Effector CD8-positive, alpha-beta T cell (primary cell): ENCODE results near the gene STK39.

Source experiments
- DNase-seq: peaks from one replicate; lab custom pipeline; 2025; lab: John Stamatoyannopoulos, UW

STK39 gene

GRCh38 chr2:168159754-168160585 is 87.4 kb downstream of the STK39 start:
- DNase-seq, result no peak

- no peak for DNase-seq
Observed at GRCh38 chr2:168158586-168158985, 88.8 kb downstream of the STK39 start.

GRCh38 chr2:168157926-168158325 is 89.5 kb downstream of the STK39 start:
- DNase-seq, result no peak

GRCh38 chr2:168157070-168157469 is 90.3 kb downstream of the STK39 start:
- DNase-seq, result no peak

GRCh38 chr2:168156661-168157060 is 90.7 kb downstream of the STK39 start:
- no peak for DNase-seq

GRCh38 chr2:168155680-168156079 is 91.7 kb downstream of the STK39 start:
- DNase-seq, result no peak

- DNase-seq, result no peak
Observed at GRCh38 chr2:168155046-168155445, 92.3 kb downstream of the STK39 start.

- DNase-seq, result no peak
Observed at GRCh38 chr2:168152902-168153530, 94.4 kb downstream of the STK39 start.

- DNase-seq, result no peak
Observed at GRCh38 chr2:168149986-168150385, 97.4 kb downstream of the STK39 start.

GRCh38 chr2:168149150-168149974 is 98.0 kb downstream of the STK39 start:
- DNase-seq, result no peak

GRCh38 chr2:168147830-168148794 is 99.3 kb downstream of the STK39 start:
- no peak for DNase-seq

GRCh38 chr2:168146892-168147810 is 100.2 kb downstream of the STK39 start:
- no peak for DNase-seq

- no peak for DNase-seq
Observed at GRCh38 chr2:168145426-168146310, 101.7 kb downstream of the STK39 start.

- DNase-seq, result no peak
Observed at GRCh38 chr2:168145011-168145410, 102.4 kb downstream of the STK39 start.

GRCh38 chr2:168143813-168144212 is 103.6 kb downstream of the STK39 start:
- no peak for DNase-seq

GRCh38 chr2:168140892-168141291 is 106.5 kb downstream of the STK39 start:
- no peak for DNase-seq

GRCh38 chr2:168139852-168140251 is 107.5 kb downstream of the STK39 start:
- DNase-seq, result no peak

- DNase-seq, result no peak
Observed at GRCh38 chr2:168138901-168139300, 108.5 kb downstream of the STK39 start.

GRCh38 chr2:168138374-168138773 is 109.0 kb downstream of the STK39 start:
- no peak for DNase-seq
